ENCODE data around the gene RGSL1. TPM values are rescaled to one million over a fixed set of nuclear protein-coding genes. Genes with fewer than 3 reads are reported as not detected.

The RGSL1 gene
- total and polyA plus RNA-seq, 9 donors: not detected

DNA sequence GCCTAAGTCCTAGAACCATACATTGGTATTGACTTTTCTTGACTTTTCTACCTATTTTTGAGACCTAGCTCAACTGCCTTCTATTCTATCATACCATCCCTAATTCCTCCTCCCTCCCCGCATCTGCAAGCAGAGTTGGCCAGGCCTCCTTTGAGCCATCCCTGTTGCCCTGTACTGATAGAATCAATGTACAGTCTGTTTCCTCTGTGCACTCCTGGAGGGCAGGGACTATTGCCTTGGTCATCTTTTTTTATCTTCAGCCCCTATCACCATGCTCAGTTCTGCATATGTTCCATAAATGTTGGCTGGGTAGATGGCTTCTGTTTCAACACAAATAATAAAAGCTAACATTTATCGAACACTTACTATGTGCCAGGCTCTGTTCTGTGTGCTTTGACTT is 158.3 kb downstream of the RGSL1 start:
- Histone ChIP-seq H3K9me3 (no peaks in the 10 kb centered on the region), H3K27me3 (no peaks in the 10 kb centered on the region), H3K4me3 (no peak overlapping the region), H3K4me1 (ENCODE audit: insufficient read depth) (peaks cover 5% of the 10 kb centered on the region), H3K27ac (no peak overlapping the region), H3K36me3 (no peaks in the 10 kb centered on the region)
- intact Hi-C loops (cut with DNase I): loop anchor here in 1 of 4 donors (5.0 kb wide), 1 partner anchor 64 kb away; no protein-coding TSS in a partner anchor
- TF ChIP-seq, protein P1, sequence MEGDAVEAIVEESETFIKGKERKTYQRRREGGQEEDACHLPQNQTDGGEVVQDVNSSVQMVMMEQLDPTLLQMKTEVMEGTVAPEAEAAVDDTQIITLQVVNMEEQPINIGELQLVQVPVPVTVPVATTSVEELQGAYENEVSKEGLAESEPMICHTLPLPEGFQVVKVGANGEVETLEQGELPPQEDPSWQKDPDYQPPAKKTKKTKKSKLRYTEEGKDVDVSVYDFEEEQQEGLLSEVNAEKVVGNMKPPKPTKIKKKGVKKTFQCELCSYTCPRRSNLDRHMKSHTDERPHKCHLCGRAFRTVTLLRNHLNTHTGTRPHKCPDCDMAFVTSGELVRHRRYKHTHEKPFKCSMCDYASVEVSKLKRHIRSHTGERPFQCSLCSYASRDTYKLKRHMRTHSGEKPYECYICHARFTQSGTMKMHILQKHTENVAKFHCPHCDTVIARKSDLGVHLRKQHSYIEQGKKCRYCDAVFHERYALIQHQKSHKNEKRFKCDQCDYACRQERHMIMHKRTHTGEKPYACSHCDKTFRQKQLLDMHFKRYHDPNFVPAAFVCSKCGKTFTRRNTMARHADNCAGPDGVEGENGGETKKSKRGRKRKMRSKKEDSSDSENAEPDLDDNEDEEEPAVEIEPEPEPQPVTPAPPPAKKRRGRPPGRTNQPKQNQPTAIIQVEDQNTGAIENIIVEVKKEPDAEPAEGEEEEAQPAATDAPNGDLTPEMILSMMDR (IDR thresholded peaks at IDR 0.05): no peak
- TF ChIP-seq POLR2A (IDR thresholded peaks at IDR 0.05): no peak
- no peak for TF ChIP-seq EP300 (IDR thresholded peaks at IDR 0.05)
- 42 to 88% (median 83%) methylated on average over 2 of the region's 2 CpGs for WGBS, 3 donors
- DNase-seq: no peak

DNA sequence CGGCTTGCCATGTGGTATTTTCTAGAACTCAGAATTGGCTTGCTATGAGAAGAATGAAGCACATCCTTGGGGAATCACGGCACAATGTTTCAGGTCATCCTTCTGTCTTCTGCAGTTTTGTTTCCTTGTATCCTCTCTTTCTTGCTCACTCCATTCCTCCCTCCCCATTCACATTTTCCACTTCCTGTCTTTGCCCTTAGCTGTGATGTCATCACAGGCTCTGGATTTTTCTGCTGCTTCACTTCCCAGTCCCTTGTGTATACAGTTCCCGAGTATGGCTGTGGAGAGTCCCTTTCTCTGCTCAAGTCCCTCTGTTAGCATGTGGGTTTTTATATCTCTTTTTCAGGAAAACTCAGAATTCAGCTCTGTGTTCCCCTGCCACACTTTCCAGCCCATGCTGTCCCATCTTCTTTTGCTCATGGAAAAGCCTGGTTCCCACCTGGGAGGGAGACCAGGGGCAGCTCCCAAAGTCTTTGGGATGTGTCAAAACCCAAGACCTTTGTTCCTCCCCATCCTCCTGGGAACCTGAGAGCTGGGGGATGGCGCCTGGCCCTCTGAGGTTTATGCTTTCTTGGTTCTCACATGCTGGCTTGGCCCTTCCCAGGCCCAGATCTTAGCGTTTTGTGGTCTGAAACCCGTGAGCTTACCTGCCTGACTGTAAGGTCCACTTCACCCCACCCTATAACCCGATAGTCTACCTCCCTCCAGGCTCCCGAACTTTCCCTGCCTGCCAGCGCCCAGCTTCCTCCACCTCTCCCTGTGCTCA is 159.1 kb downstream of the RGSL1 start:
- TF ChIP-seq, protein P1 (IDR thresholded peaks at IDR 0.05): no peak
- no peak for TF ChIP-seq EP300 (IDR thresholded peaks at IDR 0.05)
- TF ChIP-seq POLR2A (IDR thresholded peaks at IDR 0.05): no peak
- no peak overlapping the region for H3K27ac ChIP-seq
- DNase-seq: no peak
- H3K36me3 ChIP-seq: no peaks in the 10 kb centered on the region
- peaks cover 2% of the 10 kb centered on the region for H3K4me1 ChIP-seq (ENCODE audit: insufficient read depth)
- 82 to 87% (median 84%) methylated on average over 9 of the region's 9 CpGs for WGBS, 3 donors
- no peaks in the 10 kb centered on the region for H3K27me3 ChIP-seq
- intact Hi-C loops (cut with DNase I): loop anchor here in 1 of 4 donors (5.0 kb wide), 1 partner anchor 63 kb away; no protein-coding TSS in a partner anchor
- no peak overlapping the region for H3K4me3 ChIP-seq
- H3K9me3 ChIP-seq: no peaks in the 10 kb centered on the region

Small RNA genes lying within 50 kb of the gene (small RNA-seq; reads per million reads assigned to genes)
- gene RF00017: not detected

Other genes starting within 250 kb of the RGSL1 start
- gene GLUL, start 58.4 kb upstream of the RGSL1 start, total RNA-seq: 1,000 to 10,000 TPM in 5 of 7 donors, 100 to 1,000 TPM in 2; 605 to 1,338 (median 1,071) TPM
- gene GLUL, start 58.4 kb upstream of the RGSL1 start, polyA plus RNA-seq: 100 to 1,000 TPM; 587 to 640 TPM
- gene TEDDM1, start 49.5 kb upstream of the RGSL1 start, total RNA-seq: not detected
- gene TEDDM1, start 49.5 kb upstream of the RGSL1 start, polyA plus RNA-seq: under 1 TPM in 1 of 2 donors, not detected in 1; 0.58 TPM
- 10 to 100 TPM in 3 of 7 donors, 1 to 10 TPM in 4; 6.7 to 14.1 (median 9.7) TPM for gene RNASEL, start 139.1 kb downstream of the RGSL1 start, total RNA-seq
- gene RNASEL, start 139.1 kb downstream of the RGSL1 start, polyA plus RNA-seq: 10 to 100 TPM in 1 of 2 donors, 1 to 10 TPM in 1; 6.8 to 15.0 TPM
- 1 to 10 TPM; 1.1 to 7.4 (median 2.5) TPM for gene RGS16, start 154.2 kb downstream of the RGSL1 start, total RNA-seq
- 1 to 10 TPM; 3.8 to 4.3 TPM for gene RGS16, start 154.2 kb downstream of the RGSL1 start, polyA plus RNA-seq
- 1 to 10 TPM in 1 of 7 donors, under 1 TPM in 5, not detected in 1; 0.12 to 1.7 (median 0.25) TPM for gene RGS8, start 234.4 kb downstream of the RGSL1 start, total RNA-seq
- 1 to 10 TPM in 1 of 2 donors, under 1 TPM in 1; 0.38 to 4.8 TPM for gene RGS8, start 234.4 kb downstream of the RGSL1 start, polyA plus RNA-seq